Nucleus accumbens (tissue), 56 donors: ENCODE results near the gene TRIM44.
A peak's percentile ranks its signal among the peaks of the same experiment; 100 is the strongest.
"Not testable (repeated sequence)": the region's sequence is repeated elsewhere in the genome, so short reads cannot be mapped to it uniquely, and the experiment has no call there.

ENCODE experiments used
- DNase-seq, 56 donors: peaks; one replicate each; lab custom pipeline; 2025; lab: John Stamatoyannopoulos, UW

Gene TRIM44

DNA sequence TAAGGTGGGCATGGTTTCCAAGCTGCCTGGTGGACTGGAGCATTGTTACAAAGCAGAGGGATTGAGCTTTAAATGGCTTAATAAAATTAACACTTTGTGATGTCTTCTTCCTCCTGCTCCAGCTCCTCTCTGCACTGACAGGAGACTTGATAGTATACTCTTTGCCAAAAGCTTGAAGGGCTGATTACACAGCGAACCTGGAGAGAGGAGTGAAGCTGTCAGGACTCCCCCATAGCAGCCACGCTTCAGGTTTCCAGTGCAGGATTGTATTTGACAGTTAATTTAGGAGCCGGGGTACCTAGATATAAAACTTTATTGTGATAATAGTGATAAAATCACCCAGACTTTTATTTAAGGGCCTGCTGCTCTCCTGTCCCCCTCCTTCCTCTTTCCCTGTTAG, 50.0 kb downstream of the TRIM44 start:
- peak in 1 of 56 donors; percentile 7 for DNase-seq

GRCh38 chr11:35714882-35715627, 52.5 kb downstream of the TRIM44 start:
- peak in 26 of 56 donors; percentile 1 to 73 (median 16) for DNase-seq

GRCh38 chr11:35715677-35716076, 53.1 kb downstream of the TRIM44 start:
- not testable (repeated sequence) for DNase-seq

DNA sequence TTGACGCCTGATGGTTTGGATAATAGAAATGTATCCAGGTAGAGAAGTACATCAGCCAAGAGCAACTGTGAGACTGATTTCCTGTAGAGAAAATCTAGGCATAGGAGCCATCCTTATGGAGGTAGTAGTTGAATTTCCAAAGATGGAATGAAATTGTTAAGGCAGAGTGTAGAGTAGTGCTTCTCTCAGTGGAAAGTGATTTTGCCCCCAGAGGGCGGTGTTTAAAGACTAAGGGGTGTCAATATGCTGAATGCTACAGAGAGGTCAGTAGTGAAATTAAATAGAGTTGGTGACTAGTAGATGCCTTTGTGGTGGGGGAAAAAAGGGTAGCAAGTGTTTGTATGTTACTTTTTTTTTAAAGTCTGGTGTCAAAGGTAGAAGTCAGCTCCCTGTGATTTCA, 54.5 kb downstream of the TRIM44 start:
- DNase-seq, result no peak

DNA sequence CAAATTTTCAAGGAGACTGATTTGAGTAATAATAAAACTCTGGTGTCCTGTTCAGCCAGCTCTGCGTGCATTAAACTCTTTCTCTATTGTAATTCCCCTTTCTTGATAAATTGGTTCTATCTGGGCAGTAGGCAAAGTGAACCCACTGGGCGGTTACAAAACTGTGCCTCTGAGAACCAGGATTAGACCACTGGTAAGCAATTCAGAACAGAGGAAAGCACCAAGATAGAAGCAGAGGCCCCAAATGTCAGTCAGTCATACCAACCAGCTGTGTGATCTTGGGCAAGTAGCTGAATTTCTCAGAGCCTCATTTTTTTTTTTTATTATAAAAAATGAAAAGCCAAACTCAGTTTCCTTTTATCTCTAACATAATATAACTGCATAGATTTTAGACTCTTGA, 54.9 kb downstream of the TRIM44 start:
- DNase-seq, result no peak

GRCh38 chr11:35721651-35722282, 59.2 kb downstream of the TRIM44 start:
- DNase-seq, result peak in 4 of 56 donors; percentile 2 to 20 (median 8)

- no peak for DNase-seq
These were observed 60.1 kb downstream of the TRIM44 start for GRCh38 chr11:35722641-35723040.

DNA sequence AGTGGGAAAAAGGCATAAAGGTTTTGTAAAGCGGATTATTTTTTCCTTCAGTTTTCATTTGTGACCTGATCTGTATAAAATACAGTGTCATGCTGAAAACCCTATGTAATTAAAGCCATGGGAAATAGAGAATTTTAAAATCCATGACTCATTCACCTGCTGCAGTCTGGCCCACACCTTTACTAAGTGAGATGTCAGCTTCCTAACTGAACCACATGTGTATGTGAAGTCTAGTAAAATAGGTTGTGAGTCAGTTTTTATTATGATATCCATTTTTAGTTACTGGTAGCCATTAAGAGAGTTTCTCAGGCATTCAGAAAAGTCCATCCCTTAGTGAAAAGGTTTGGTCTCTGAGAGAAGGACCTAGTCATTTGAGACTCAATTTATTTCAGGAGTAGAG, 60.9 kb downstream of the TRIM44 start:
- peak in 1 of 56 donors; percentile 23 for DNase-seq

DNA sequence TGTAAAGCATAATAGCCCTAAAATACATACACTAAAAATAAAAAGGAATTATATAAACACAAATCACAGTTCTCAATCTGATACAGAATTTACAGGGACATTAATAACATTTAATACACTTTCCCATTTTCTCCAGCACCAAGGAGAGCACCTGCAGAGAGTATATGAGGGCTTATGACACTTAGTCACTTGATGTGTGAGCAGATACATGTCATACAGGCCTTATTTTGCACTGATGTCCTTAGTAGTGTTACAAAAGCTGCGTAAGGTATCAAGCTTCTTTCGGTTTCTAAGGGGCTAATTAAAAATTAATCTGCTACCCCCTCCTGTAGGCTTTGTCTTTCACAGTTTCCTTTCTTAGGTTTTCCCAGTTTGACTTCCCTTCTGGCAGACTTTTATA, 61.3 kb downstream of the TRIM44 start:
- DNase-seq, result no peak

DNA sequence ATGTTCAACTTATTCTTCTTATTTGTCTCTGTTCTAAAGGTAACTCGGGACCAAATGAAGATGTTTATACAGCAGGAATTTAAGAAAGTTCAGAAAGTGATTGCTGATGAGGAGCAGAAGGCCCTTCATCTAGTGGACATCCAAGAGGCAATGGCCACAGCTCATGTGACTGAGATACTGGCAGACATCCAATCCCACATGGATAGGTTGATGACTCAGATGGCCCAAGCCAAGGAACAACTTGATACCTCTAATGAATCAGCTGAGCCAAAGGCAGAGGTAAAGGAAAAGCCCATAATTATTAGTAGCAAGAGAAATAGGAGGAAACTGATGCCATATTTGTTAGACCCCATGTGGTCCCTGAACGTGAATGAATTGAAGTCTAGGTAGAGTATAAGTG, 63.3 kb downstream of the TRIM44 start:
- peak in 1 of 56 donors; percentile 38 for DNase-seq

GRCh38 chr11:35727140-35727539, 64.6 kb downstream of the TRIM44 start:
- DNase-seq, result no peak

DNA sequence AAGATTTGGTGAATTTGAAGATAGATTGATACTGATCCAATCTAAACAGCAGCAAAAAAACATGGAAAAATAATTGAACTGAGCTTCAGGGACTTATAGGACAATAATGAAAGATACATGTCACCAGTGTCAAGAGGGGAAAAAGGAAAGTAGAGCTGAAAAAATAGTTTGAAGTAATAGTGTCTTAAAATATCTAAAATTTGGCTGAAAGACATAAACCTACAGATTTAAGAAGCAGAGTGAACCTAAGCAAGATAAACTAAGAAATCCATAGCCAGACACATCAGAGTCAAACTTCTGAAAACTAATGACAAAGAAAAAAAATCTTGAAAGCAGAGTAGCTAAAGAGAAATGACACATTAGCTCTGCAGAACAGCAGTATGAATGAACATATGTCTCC, 67.7 kb downstream of the TRIM44 start:
- DNase-seq, result no peak

- DNase-seq, result no peak
These were observed 72.3 kb downstream of the TRIM44 start for GRCh38 chr11:35734669-35735410.

DNA sequence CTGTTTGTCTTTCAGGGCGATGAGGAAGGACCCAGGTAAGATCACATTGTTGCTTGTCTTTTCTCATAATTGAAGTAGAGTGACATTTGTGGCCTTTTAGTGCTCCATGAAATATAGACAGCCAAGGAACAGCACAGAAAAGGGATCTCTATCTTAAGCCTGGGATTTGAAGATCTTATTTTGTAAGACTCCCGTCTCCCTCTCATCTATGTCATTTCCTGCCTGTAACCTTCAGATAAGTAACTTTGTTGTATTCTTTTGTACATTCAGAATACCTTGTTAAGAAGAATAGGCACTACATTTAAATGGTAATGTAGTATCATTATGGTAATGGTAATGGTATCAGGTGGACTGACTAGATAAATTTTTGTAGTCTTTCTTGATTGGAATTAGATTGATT, 72.8 kb downstream of the TRIM44 start:
- no peak for DNase-seq

DNA sequence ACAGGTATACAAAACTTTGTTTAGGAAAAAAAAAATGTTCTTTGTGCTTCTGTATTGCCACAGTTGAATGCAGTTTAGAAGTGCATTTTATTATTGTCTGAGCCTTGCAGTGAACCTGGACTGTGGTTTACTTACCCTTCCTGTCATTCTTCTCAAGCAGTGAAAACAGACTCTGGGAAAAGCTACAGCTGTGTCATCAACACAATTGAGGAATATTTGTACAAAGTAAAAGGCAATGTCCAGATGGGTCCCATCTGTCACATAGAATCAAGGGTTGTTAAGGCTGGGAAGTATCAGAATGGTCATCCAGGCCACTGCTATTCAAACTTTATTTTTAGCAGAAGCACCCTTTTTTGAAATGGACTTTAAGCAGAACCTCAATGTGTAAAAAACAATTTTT, 73.3 kb downstream of the TRIM44 start:
- no peak for DNase-seq

DNA sequence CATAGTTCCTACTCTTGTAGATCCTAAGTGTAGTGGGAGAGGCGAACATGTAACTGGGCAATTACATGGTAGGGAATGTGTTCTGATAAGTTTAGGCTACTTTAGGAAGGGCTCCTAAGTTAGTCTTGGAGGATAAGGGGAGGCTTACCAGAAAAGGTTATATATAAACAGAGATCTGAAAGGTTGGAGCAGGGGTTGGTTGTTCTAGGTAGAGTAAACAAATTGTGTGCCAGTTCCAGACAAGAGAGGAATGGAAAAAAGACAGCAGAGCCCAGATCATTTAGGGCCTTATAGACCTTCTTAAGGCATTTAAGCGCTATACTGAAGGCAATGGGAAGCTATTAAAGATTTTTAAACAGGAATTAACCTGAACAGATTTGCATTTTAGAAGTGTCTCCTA, 74.4 kb downstream of the TRIM44 start:
- no peak for DNase-seq

GRCh38 chr11:35740061-35740799, 77.7 kb downstream of the TRIM44 start:
- DNase-seq, result peak in 2 of 56 donors; percentile 3 to 4

DNA sequence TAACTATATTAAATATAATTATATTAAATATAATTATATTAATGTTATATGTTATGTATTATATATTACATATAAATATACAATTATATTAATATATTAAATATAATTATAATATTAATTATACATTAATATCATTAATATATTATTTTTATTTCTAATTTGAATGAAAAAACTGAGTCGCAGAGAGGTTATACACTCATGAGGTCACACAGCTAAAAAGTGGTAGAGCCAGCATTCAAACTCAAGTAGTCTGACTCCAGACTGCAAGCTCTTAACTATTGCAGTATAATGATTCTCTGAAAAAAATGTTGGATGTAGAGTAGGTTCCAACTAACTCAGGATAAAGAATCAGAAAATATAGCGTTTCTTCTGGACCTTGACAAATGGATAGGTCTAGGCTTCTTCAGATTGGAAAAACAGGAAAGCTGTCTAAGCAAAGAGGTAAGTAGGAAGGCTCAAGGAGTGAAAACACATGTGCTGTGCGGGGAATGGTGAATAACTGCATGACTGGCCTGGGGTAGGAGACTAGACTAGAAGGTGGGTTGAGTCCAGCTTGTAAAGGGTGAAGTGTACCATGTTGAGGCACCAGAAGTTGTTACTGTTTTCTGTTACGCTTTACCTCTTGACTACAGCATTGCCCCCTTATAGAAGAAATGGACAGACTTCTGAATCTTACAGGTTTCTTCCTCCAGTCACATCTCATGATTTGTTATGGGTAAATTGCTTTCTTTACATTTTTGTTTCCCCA, 80.3 kb downstream of the TRIM44 start:
- DNase-seq, result no peak

DNA sequence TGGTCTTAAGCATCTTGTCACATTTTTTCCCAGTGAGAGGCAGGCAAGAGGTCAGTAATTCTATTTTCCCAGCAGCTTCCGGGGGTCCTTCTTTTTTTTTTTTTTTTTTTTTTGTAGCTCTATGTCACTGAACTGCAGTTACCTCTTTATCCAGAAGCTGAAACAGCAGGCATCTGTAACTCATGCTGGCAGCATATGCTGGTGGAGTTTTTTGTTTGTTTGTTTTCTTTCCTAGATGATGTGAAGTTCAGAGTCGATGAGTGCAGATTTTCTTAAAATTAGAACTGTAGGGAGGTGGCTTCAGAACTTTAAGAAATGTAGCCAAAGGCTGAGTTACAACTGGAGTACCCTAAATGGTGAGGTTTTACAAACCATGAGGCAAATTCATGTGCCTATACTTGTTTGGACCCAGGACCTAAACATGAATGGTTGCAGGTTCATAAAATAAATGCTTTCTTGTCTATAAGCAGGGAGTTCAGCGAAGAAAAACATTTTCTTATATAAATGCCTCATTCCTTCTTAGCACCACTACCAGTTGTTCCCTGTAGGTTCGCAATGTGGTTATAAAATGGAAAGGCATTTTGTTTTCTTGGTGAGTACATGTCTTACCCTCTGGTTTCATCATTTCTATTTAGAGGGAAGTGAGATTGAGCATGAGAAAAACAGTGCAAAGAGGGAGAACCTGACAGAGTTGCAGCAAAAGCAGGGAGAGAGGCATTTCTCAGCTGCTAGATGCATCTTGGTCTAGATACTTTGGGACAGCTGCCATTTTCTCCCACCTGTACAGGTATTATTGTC, 84.0 kb downstream of the TRIM44 start:
- no peak for DNase-seq
